Measurements from ENCODE around the gene ZBTB7B.

ZBTB7B gene

GRCh38 chr1:154988058-154988954 lies 14.3 kb upstream of the ZBTB7B start:
- Histone ChIP-seq H3K36me3 (ENCODE audit: insufficient read depth, low read length) (peaks cover 52% of the 10 kb centered on the region), H3K79me2 (ENCODE audit: insufficient read depth, low read length) (peaks cover 15% of the 10 kb centered on the region)

GRCh38 chr1:154989195-154989860 lies 13.3 kb upstream of the ZBTB7B start:
- TF ChIP-seq EZH2 (IDR thresholded peaks at IDR 0.05; ENCODE audit: borderline replicate concordance, low read length) = no peak
- TF ChIP-seq, protein P1, sequence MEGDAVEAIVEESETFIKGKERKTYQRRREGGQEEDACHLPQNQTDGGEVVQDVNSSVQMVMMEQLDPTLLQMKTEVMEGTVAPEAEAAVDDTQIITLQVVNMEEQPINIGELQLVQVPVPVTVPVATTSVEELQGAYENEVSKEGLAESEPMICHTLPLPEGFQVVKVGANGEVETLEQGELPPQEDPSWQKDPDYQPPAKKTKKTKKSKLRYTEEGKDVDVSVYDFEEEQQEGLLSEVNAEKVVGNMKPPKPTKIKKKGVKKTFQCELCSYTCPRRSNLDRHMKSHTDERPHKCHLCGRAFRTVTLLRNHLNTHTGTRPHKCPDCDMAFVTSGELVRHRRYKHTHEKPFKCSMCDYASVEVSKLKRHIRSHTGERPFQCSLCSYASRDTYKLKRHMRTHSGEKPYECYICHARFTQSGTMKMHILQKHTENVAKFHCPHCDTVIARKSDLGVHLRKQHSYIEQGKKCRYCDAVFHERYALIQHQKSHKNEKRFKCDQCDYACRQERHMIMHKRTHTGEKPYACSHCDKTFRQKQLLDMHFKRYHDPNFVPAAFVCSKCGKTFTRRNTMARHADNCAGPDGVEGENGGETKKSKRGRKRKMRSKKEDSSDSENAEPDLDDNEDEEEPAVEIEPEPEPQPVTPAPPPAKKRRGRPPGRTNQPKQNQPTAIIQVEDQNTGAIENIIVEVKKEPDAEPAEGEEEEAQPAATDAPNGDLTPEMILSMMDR (IDR thresholded peaks at IDR 0.05; ENCODE audit: low read length) = no peak
- Histone ChIP-seq H3K4me1 (ENCODE audit: insufficient read depth, low read length, severe bottlenecking) (peaks cover 8% of the 10 kb centered on the region), H3K4me2 (ENCODE audit: low read length) (no peak overlapping the region), H3F3A (ENCODE audit: insufficient read depth, low read length) (no peaks in the 10 kb centered on the region), H3K27me3 (ENCODE audit: insufficient read depth, low read length) (no peaks in the 10 kb centered on the region), H3K9ac (ENCODE audit: low read length) (no peak overlapping the region), H3K36me3 (ENCODE audit: insufficient read depth, low read length) (peaks cover 52% of the 10 kb centered on the region), H3K79me2 (ENCODE audit: insufficient read depth, low read length) (peaks cover 6% of the 10 kb centered on the region), H3K27ac (ENCODE audit: low read depth, low read length, poor library complexity, severe bottlenecking) (no peak overlapping the region), H4K20me1 (ENCODE audit: insufficient read depth, low read length) (no peaks in the 10 kb centered on the region), H3K9me3 (ENCODE audit: low read length) (no peaks in the 10 kb centered on the region), H3K9me2 (ENCODE audit: low read depth, low read length) (no peaks in the 10 kb centered on the region), H2AFZ (ENCODE audit: low read length) (no peak overlapping the region), H3K4me3 (ENCODE audit: low read depth, low read length, poor library complexity, severe bottlenecking) (no peak overlapping the region)

More at GRCh38 chr1:154988058-154988954, 14.3 kb upstream of the ZBTB7B start:
- H3F3A ChIP-seq (ENCODE audit: insufficient read depth, low read length) = no peaks in the 10 kb centered on the region
- H3K9ac ChIP-seq (ENCODE audit: low read length) = no peak overlapping the region
- no peak overlapping the region for H3K27ac ChIP-seq (ENCODE audit: low read depth, low read length, poor library complexity, severe bottlenecking)
- no peak overlapping the region for H3K4me3 ChIP-seq (ENCODE audit: low read depth, low read length, poor library complexity, severe bottlenecking)
- no peak overlapping the region for H3K4me2 ChIP-seq (ENCODE audit: low read length)
- peaks cover 14% of the 10 kb centered on the region for H3K4me1 ChIP-seq (ENCODE audit: insufficient read depth, low read length, severe bottlenecking)
- H3K27me3 ChIP-seq (ENCODE audit: insufficient read depth, low read length) = no peaks in the 10 kb centered on the region
- no peaks in the 10 kb centered on the region for H3K9me2 ChIP-seq (ENCODE audit: low read depth, low read length)
- no peaks in the 10 kb centered on the region for H4K20me1 ChIP-seq (ENCODE audit: insufficient read depth, low read length)
- TF ChIP-seq EZH2 (IDR thresholded peaks at IDR 0.05; ENCODE audit: borderline replicate concordance, low read length) = no peak
- TF ChIP-seq, protein P1 (IDR thresholded peaks at IDR 0.05; ENCODE audit: low read length) = no peak
- no peaks in the 10 kb centered on the region for H3K9me3 ChIP-seq (ENCODE audit: low read length)
- no peak overlapping the region for H2AFZ ChIP-seq (ENCODE audit: low read length)

DNA sequence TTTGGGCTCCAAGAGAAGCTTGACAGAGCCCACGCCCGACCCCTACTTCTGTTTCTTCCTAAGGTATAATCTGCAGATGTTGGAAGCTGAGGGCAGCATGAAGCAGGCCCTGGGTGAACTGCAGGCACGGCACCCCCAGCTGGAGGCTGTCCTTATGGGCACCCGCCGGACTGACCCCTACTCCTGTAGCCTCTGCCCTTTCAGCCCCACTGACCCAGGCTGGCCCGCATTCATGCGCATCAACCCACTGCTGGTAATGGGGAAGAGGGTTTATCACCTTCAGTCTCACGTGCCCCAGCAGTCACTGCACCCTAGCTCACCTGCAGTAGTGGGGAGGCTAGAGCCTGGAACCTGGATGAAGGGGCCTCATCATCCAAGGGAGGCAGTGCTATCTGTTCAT lies 12.3 kb upstream of the ZBTB7B start:
- H3K4me1 ChIP-seq (ENCODE audit: insufficient read depth, low read length, severe bottlenecking) = peaks cover 8% of the 10 kb centered on the region
- H3K79me2 ChIP-seq (ENCODE audit: insufficient read depth, low read length) = no peaks in the 10 kb centered on the region
- H3K27me3 ChIP-seq (ENCODE audit: insufficient read depth, low read length) = no peaks in the 10 kb centered on the region
- H3K27ac ChIP-seq (ENCODE audit: low read depth, low read length, poor library complexity, severe bottlenecking) = no peak overlapping the region
- H4K20me1 ChIP-seq (ENCODE audit: insufficient read depth, low read length) = no peaks in the 10 kb centered on the region
- H2AFZ ChIP-seq (ENCODE audit: low read length) = no peak overlapping the region
- H3K4me2 ChIP-seq (ENCODE audit: low read length) = no peak overlapping the region
- H3K4me3 ChIP-seq (ENCODE audit: low read depth, low read length, poor library complexity, severe bottlenecking) = no peak overlapping the region
- peaks cover 52% of the 10 kb centered on the region for H3K36me3 ChIP-seq (ENCODE audit: insufficient read depth, low read length)
- H3K9me3 ChIP-seq (ENCODE audit: low read length) = no peaks in the 10 kb centered on the region
- TF ChIP-seq, protein P1 (IDR thresholded peaks at IDR 0.05; ENCODE audit: low read length) = no peak
- TF ChIP-seq EZH2 (IDR thresholded peaks at IDR 0.05; ENCODE audit: borderline replicate concordance, low read length) = no peak
- H3K9ac ChIP-seq (ENCODE audit: low read length) = no peak overlapping the region
- no peaks in the 10 kb centered on the region for H3F3A ChIP-seq (ENCODE audit: insufficient read depth, low read length)
- H3K9me2 ChIP-seq (ENCODE audit: low read depth, low read length) = no peaks in the 10 kb centered on the region
